Stimulated activated naive CD4-positive, alpha-beta T cell (primary cell): Measurements from ENCODE around the gene RNF43.
"Not testable (repeated sequence)": the region's sequence is repeated elsewhere in the genome, so short reads cannot be mapped to it uniquely, and the experiment has no call there.

Experiments
- DNase-seq, 6 experiments: peaks; one replicate each; lab custom pipeline; 2025; lab: John Stamatoyannopoulos, UW

The RNF43 gene

DNA sequence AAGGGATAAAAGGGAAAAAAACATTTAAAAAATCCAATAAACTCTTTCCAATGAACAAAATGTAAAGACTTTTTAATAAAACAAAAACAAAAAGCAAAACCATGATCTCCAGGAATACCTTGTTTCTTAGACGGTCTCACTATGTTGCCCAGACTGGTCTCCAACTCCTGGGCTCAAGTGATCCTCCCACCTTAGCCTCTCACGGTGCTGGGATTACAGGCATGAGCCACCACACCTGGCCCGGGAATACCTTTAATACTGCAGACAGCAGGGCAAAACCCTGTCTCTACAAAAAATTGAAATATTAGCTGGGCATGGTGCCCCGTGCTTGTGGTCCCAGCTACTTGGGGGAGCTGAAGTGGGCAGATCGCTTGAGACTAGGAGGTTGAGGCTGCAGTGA, 7.9 kb downstream of the RNF43 start:
- DNase-seq, result no peak

DNA sequence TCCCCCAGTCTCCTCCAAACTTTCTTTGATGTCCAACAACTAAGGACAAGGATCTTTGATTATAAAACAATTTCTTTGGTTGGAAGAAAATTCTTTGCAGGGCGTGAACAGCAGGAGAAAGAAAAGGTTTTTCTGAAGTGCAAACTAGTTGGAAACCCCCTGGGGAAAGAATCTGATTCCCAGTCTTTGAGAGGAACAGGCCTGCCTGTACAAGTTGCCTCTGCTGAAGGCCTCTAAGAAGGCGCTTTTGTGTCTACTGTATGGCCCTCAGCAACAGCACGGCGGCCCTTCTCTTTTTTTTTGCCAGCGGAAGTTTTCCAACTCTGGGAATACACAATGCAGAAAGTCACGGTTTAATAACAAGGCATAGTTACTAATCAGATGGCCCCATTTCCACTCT, 14.0 kb downstream of the RNF43 start:
- no peak for DNase-seq

DNA sequence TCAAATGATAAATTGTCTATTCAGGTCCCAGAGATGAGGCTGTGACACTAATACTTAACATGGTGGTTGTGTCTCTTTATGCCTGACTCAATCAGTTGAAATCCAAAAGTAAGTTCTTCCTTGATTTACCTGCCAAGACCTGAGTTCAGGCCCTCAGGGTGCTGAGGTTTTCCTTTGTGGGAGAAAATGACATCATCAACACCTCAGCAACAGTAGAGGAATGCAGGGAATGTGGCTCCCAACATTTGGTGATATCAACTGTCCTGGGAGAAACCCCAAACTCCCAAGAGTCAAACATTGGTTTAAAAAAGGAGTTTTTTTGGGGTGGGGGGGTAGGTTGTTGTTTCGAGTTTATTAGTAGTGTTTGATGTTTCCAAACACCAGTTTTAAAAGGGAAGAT, 14.7 kb downstream of the RNF43 start:
- no peak for DNase-seq

DNA sequence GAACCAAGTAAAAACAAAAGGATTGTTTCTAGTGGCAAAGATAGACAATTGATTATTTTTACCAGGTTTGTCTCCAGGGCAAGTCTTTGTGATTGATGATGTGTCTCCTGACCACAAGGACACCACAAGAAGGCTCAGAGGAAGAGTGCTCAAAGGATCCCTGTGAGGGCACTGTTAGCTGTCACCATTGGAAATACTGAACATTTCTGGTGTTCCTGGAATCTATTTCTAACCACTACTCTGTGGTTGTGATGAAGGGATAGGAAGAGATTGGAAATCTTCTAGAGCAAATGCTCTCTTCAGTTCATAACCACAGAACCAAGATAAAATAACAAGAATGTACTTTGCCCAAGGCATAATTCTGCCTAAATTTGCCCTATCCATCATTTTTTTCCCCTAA, 15.3 kb downstream of the RNF43 start:
- no peak for DNase-seq

DNA sequence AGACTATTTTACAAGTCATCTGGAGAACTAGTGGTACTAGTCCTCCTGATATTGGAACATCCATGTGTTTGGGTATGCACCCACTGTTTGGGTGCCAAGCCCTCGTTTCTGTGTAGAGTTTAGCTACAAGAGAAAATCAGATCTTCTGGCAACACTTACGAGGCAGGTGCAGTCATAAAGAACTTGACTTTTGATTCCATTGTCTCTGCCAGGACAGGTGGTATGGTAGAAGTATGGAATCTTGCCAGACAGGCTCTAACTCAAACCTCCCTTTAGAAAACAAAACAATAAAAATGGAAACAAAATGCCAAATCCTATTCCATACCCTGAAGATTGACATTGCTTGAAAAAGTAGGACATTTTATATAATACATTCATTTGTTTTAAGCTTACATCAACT, 16.0 kb downstream of the RNF43 start:
- no peak for DNase-seq

DNA sequence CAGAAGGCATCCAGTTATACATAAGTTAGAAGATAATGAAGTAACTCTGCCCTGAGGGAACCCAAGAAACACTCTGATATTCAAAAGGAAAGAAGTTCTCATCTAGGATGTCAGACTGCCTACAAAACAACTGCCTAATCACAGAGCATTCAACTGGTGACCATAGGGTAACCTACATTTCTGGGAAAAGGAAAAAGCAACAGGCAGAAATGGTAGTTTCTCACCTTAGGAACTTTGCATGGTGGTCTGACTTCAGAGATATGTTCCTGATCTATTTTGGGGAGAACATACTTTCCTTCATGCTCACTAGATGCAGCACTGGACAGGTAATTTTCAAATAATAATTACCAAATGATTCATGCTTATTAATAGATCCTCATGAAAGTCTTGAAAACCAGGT, 16.5 kb downstream of the RNF43 start:
- DNase-seq, result no peak

DNA sequence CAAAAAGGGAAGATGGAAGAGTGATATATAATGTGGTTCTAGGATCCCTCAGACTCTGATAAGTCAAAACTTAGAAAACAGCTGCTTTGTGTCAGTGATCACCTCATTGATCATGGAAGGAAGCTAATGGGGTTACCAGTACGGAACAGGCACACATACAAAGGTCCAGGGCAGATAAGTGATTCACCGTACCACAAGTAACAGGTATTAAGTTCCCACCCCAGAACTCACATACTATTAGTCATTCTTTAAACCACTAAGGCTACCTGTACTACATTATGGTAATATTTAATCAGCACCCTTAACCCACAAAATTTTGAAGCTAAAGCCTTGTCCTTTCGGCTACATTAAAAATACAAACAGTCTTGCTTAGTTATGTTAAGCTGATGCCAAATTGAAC, 17.4 kb downstream of the RNF43 start:
- no peak for DNase-seq

DNA sequence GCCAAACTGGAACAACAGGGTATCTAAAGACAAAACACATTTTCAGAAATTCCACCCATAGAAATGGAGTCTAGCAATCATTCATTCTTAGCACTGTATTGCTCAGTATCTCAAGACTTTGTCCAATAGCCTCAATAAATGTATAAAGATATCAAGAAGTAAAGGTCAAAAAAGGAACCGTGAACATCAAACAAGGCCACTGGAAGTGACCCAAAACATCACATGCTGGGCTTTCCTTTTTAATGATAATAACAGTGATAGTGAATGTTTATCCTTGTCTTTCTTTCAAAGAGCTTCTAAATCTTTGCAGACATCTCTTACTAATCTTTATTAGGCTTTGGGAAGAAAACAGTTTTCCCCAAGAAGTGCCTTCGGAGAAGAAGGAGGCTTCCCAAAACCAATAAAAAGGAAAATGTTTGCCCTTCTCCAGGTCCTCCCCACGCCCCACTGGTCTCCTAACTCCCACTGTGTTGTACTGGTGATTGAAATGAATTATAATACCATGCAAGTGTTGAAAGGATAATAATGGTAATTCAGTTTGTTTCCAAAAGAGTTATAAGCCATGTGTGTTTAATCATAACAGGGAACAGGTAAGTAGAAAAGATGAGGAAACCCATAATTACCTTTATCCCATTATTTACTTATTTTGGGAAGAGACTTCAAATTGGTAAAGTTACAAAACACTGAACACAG, 18.6 kb downstream of the RNF43 start:
- DNase-seq, result no peak

DNA sequence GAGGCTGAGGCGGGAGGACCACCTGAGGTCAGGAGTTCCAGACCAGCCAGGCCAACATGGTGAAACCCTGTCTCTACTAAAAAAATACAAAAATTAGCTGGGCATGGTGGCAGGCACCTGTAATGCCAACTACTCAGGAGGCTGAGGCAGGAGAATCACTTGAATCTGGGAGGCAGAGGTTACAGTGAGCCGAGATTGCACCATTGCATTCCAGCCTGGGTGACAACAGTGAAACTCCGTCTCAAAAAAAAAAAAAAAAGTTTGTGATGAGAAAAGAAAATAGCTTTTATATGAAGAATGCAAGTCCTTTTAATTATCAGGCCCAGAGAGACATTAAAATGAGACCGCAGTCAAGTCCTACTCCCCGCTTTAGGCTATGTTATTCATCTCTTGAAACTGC, 19.9 kb downstream of the RNF43 start:
- DNase-seq, result not testable (repeated sequence)

DNA sequence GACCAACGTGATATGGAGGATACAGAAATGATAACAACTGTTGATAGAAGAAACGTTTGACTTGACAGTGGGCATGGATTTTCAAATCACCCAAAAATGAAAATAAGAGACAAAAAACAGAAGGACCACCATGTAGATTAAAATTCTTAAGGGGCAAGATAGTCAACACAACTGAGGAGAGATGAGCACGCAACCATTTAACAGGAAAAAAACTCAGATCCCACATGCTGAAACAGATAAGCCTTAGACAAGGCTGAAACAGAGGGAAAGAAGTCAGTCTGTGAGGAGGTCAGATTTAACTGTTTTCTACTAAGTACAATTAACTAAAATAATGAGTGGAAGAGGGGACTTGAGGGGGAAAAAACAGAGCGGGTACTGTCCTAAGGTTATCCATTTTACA, 21.2 kb downstream of the RNF43 start:
- DNase-seq, result no peak

DNA sequence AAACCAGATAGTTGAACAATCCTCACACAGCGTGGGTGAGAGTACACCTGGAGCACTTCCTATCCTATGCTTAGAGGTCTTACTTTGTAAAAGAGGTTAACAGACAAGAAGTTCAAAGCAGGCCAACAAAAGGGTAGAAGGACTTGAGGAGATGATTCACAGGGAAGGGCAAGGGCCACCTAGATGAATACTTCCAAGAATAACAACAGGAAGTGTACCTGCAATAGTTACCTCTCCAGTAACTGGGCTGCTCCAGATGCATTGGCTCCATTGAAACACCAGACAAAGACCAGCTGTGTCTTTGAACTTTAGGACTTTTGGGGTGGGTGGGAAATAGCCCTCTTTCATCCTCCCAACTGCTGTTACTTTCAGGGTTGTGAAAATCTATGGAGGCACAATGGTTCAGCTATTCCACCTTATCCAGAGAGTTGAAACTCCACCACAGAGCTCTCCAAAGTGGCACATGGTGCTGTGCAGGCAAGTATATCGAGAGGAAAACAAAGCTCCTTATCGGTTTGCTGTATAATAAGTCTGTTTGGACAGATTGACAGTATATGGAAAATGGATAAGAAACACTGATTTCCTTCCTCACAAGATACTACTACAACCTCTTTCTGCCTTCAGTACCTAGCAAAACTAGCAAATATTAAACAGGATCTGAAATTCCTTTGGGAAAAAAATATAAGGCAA, 22.7 kb downstream of the RNF43 start:
- no peak for DNase-seq

DNA sequence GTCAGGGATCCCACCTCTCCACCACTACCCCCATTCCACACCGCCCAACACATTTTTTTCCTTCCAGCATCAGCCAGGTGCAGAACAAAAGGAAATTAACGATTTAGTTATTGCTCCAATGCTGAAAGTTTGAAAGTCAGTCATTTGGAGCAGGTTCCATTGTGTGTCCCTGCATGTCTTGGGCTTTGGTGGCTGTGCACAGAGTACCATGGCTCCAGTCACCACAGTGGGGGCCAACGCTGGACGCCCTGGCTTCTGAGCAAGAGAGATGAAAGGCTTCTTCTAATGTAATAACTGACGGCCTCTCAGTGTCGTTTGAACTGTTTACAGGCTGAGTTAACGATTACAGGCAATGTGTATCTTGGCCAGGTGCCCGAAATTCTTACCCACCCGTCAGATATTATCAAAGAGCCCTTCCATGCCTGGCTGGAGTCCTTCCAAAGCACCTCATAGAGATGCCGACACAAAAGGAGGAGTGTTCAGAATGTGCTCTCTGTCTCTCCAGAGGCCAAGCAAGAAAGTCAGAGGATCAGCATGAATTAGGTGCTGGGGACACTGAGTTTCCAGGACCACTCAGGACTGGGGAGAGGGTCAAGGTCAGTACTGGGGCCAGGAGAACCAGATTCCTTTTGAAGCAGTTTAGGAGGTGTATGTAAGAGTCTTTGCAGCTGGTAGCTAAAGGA, 25.9 kb downstream of the RNF43 start:
- DNase-seq, result no peak

DNA sequence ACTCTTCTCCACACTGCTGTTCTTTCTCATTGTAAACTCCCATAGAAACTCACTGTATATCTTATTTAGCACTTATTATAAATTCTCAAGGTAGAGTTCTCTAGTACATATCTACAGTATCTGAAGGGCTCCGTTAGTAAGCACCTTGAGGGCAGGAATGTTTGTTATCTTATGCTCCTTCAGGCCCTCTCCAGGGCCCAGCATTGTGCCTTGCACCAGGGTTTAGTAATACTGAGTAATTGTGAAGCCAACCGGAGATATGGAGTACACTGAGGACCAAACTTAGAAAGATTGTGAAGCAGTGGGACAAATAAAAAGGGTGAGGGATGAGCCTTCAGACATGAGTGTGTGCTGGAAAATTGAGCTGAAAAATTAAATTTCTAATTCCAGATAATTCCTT, 26.4 kb downstream of the RNF43 start:
- no peak for DNase-seq

DNA sequence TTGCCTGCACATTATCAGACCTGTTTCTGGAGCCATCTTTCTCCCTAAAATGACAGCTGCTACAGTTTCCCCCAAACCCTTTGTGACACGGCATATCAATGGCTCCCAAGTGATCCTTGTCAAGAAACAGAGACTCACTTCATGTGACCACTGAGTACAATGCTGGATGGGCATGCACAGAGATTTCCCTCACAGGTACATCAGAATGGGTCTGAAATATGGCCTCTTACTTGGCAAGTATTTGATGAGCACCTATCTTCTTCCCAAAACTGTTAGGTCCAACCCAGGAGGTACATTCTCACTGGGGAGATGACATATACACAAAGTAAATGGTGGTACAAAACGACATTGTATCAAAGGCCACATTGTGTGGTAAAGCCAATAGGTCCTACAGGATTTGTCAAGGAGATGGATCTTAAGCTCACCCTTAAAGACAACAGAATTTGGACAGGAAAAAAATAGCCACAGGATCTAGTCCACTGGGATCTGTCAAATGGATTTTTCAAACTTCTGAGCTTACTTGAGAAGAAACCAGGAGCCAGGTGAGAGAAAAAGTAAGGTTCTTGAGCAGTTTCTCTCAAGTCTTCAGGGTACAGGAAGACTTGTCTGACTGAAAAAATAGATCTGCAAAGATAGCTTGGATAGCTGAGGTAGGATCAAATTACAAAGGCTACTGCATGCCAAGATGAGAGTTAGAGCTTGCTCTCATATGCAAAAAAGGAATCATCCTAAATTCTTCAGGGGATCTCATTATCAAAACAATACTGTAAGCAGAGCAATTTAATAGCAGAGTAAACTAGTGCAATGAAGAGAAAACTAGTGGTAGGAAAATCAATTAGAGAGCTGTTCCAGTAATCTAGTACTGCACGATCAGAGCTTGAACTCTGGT, 28.8 kb downstream of the RNF43 start:
- DNase-seq, result no peak

DNA sequence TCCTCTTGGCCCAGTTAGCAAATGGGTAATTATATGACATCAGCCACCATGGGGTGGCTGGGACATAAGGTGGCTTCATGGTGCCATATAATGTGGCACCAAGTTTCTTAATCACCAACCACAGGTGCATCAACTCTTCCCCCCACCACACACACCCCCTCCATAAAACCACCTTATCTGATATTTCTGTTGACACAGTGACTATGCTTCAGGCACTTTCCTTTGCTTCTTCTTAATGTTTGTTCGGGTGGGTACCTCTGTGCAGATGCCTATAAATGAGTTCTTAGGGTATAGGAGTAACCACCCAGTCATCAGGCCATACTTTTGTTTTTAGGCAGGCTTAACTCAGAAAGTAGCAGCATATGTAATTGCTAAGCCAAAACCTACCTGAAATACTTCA, 29.5 kb downstream of the RNF43 start:
- DNase-seq, result no peak

DNA sequence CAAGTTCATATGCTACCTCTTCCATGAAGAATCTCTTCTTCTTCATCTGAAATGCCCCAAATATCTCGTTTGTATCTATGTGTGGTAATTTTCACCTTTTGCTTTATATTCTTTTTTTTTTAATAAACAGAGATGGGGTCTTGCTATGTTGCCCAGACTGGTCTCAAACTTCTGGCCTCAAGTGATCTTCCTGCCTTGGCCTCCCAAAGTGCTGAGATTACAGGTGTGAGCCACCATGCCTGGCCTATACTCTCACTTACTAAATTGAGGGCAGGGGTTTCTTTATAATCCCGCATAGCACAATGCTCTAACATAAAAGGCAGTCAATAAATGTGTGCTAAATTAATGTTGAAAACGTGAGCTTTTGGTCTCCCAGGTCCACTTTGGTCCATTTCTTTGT, 30.6 kb downstream of the RNF43 start:
- no peak for DNase-seq

DNA sequence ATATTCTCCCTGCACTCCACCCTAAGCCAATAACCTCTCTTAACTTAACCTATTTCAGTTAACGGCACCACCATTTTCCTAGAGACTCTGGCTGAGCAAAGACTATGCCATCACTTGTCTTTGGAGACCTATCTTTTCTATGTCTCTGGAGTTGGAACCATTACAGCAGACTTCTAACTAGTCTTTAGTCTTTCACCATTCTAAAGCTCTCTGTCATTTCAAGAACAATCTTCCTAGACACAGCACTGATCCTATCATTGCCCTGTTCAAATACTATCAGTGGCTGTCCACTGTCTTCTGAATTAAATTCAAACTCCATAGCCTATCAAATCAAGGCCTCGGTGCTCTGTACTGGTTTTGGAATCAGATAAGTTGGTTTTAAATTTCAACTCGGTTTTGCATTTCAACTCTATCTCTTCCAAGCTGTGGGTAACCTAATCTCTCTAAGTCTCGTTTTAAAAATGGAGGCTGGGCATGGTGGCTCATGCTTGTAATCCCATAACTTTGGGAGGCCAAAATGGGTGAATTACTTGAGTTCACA, 31.9 kb downstream of the RNF43 start:
- DNase-seq, result no peak

DNA sequence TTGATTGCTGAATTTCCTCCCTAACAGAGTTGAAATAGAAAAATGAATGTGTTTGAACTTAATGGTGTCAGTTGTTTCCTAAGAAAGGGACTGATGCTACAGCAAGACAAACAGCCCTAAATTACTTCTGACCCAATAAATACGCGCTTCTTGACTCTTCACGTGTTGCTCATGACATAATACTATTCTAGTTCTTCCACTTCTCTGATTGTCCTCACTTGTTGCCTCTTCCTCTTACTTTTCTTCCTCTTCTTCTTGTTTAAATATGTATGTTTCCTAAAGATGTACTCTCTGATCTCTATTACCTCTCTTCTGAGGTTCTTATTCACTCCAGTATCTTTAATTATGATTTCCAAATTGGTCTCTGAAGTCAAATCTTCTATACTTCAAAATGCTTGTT, 32.4 kb downstream of the RNF43 start:
- DNase-seq, result no peak

DNA sequence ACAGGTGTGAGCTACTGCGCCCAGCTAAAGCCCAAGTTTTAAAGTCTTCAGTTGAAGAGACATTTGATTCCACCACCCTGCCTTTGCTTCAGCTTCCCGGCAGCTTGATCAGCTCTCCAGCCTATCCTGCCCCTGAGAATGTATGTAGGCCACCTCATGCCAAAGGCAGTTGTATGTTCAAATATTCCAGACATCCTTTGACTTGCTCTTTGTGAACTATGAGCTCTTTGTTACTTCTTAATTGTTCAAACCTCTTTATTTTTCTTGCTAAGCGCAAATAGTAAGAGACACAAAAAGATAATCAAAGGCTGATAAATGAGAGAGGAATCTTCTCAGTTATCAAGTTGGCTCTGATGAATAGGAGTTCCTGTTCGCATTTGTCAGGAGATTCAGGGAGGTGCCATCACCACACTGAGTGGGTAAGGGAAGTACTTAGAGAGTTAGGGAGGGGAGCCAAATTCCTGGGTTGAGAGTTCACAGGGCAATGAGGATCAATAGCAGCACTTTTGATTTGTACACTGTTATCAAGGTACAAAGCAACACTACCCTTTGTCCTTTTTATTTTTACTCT, 33.4 kb downstream of the RNF43 start:
- DNase-seq, result no peak

DNA sequence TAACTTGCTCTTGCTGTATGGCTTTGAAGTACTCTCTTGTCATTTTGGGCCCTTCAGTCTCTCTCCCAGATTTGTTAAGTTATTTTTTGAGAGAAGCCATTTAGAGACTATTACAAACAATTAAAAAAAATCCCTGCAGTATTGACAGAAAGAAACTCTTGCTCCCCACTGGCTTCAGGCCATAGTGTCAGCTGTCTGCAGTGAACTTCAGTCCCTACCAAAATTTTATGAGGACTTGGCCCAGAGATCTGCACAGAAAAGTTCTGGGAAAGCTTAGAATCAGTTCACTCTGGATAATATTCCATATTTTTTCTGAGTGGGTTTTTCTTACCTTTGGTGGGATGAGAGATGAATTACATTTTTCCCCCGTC, 34.5 kb downstream of the RNF43 start:
- DNase-seq, result no peak

DNA sequence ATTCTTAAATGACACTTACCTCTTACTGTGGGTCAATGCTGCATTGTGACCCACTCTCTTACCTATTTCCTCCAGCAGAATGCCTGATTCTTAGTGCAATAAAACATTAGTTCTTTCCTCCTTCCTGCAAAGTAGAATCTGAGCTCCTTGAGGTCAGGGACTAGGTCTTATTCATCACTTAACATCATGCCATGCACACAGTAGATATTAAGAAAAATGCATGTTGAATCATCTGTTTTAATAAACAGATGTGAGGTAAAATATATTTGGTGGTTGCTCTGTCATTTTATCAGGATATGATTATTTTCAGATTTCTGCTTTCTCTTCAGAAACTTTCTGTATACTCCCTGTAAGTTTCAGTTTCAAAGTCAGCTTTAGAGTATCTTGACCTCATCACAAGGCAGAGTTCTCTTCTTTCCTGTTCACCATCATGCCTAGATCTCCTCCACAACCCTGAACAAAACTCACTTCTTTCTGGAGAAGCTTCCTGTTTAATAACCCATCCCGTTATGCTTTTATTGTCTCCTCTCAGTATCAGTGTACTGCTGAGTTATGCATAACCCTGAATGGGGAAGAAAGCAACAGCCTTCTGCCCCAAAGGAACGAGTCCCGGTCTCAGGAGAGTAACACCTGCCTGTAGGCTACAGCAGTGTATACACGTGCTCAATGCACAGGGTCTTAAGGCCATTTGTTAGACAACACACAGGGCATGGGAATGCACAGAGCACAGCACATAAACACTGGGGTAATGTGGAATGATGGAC, 35.0 kb downstream of the RNF43 start:
- peak in 1 of 6 experiments; percentile 36 for DNase-seq
